Sigmoid colon (tissue), 4 donors: ENCODE data around the gene CALHM5.

Experiments used
- EP300 ChIP-seq, 4 donors: sonication (generic); formaldehyde crosslinking; IDR thresholded peaks; one replicate each; pipeline ENCODE4 v1.6.1; 2017; ENCODE audit warnings: antibody characterized with exemption in 4 of 4
- POLR2AphosphoS5 ChIP-seq, 4 donors: sonication (generic); formaldehyde crosslinking; IDR thresholded peaks; one replicate each; pipeline ENCODE4 v1.6.1; 2017; ENCODE audit warnings: antibody characterized with exemption in 4 of 4
- TF ChIP-seq, protein P1 (sequence below), 4 experiments: fragments of 450-650 bp in 3 of 4; fragments of 200-600 bp in 1 of 4; IDR thresholded peaks; one replicate each; pipeline ENCODE4 v1.5.1; 2016 to 2019; ENCODE audit warnings: antibody characterized with exemption in 4 of 4, mild to moderate bottlenecking in 3 of 4, moderate library complexity in 2 of 4

DNA sequence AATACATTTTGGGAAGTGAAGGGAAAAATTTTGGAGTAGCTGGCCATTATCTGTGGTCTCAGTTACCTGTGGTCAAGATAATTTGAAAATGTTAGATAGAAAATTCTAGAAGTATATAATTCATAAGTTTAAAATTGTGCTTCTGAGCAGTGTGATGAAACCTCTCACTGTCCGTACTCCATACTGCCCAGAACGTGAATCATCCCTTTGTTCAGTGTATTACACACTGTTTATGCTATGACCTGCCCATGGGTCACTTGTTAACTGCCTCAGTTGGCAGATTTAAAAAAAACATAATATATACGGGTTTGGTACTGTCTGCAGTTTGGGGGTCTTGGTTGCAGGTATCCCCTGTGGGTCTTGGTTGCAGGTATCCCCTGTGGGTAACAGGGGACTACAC, 4.1 kb upstream of the CALHM5 start:
- TF ChIP-seq POLR2AphosphoS5 (IDR thresholded peaks at IDR 0.05) (no peak), EP300 (IDR thresholded peaks at IDR 0.05) (no peak)
- TF ChIP-seq, protein P1, sequence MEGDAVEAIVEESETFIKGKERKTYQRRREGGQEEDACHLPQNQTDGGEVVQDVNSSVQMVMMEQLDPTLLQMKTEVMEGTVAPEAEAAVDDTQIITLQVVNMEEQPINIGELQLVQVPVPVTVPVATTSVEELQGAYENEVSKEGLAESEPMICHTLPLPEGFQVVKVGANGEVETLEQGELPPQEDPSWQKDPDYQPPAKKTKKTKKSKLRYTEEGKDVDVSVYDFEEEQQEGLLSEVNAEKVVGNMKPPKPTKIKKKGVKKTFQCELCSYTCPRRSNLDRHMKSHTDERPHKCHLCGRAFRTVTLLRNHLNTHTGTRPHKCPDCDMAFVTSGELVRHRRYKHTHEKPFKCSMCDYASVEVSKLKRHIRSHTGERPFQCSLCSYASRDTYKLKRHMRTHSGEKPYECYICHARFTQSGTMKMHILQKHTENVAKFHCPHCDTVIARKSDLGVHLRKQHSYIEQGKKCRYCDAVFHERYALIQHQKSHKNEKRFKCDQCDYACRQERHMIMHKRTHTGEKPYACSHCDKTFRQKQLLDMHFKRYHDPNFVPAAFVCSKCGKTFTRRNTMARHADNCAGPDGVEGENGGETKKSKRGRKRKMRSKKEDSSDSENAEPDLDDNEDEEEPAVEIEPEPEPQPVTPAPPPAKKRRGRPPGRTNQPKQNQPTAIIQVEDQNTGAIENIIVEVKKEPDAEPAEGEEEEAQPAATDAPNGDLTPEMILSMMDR (IDR thresholded peaks at IDR 0.05) = no peak
